Vagina (tissue), 2 donors: ENCODE data around the gene MRPL37. TPM values are rescaled to one million over a fixed set of nuclear protein-coding genes. Genes with fewer than 3 reads are reported as not detected.

ENCODE experiments used
- DNase-seq, 2 donors: peaks; one replicate each; pipeline ENCODE4 v3.0.0-alpha.2; 2017; ENCODE audit errors: extremely low spot score in 2 of 2
- H3K27ac ChIP-seq: fragments of 200-600 bp; sonication (generic); one replicate; pipeline ENCODE4 v1.5.1; 2019
- H3K27me3 ChIP-seq: fragments of 200-600 bp; sonication (generic); one replicate; pipeline ENCODE4 v1.5.1; 2019
- H3K36me3 ChIP-seq, 2 donors: fragments of 200-600 bp; sonication (generic); one replicate each; pipeline ENCODE4 v1.5.1; 2017 to 2019
- H3K4me1 ChIP-seq: fragments of 200-600 bp; sonication (generic); one replicate; pipeline ENCODE4 v1.5.1; 2019
- H3K4me3 ChIP-seq, 2 donors: fragments of 200-600 bp; sonication (generic); 1 replicate in 1 of 2; 2 replicates in 1 of 2; pipeline ENCODE4 v1.5.1; 2016 to 2019
- H3K9me3 ChIP-seq: fragments of 200-600 bp; sonication (generic); one replicate; pipeline ENCODE4 v1.5.1; 2019
- POLR2A ChIP-seq, 2 donors: fragments of 450-650 bp; IDR thresholded peaks; one replicate each; pipeline ENCODE4 v1.6.1; 2017; ENCODE audit warnings: antibody characterized with exemption in 2 of 2, mild to moderate bottlenecking in 2 of 2, moderate library complexity in 2 of 2
- POLR2AphosphoS5 ChIP-seq, 2 donors: sonication (generic); formaldehyde crosslinking; IDR thresholded peaks; one replicate each; pipeline ENCODE4 v1.9.0; 2017; ENCODE audit warnings: antibody characterized with exemption in 2 of 2, mild to moderate bottlenecking in 2 of 2, low read depth in 1 of 2; ENCODE audit not compliant: insufficient read depth in 1 of 2
- intact Hi-C: fragments of 100-400 bp; cut with DNase I; formaldehyde crosslinking; loops from one replicate; pipeline ENCODE4 v1.15.1; 2023
- total RNA-seq: library from RNA; depleted of rRNA; stranded (reverse); fragments of >200 nt; gene quantifications from one replicate; pipeline ENCODE4 v1.2.3, GENCODE V29; 2016
- TF ChIP-seq, protein P1 (sequence below), 3 experiments: fragments of 450-650 bp in 2 of 3; fragments of 200-600 bp in 1 of 3; sonication (generic) in 1 of 3; IDR thresholded peaks; one replicate each; pipeline ENCODE4 v1.5.1; 2017 to 2019; ENCODE audit warnings: antibody characterized with exemption in 3 of 3, mild to moderate bottlenecking in 2 of 3, moderate library complexity in 2 of 3

Gene MRPL37
- total RNA-seq, 1 donor from 2014 or later: 45.9 TPM

DNA sequence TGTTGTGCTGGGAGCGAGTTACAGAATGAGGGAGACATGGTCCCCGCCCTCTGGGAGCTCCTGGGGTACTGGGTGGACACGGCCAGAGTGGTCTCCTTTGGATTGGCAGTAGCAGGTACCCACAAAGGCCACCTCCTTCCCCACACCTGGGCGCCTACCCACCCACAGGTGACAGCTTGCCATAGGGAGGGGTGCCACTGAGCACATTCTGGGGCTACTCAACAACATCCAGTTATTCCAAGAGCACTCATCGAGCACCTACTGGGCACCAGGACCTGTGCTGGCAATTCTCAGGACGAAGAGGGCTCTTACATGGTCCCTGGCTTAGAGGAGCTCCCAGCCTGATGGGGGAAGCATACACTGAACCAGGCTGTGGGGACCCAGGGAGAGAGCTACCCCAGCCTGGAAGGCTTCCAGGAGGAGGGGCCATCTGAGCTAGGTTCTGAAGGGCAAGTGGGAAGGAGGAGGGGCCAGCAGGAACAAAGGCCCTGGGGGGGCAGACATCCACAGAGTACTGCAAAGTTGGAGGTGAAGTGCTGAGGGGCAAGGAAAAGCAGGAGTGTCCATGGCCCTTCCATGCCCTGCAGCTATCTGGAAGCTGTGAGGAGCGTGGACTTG is 22.0 kb downstream of the MRPL37 start:
- Histone ChIP-seq H3K36me3 (peaks cover 0 to 26% of the 10 kb centered on the region in 2 donors), H3K27ac (no peak overlapping the region), H3K4me3 (no peak overlapping the region), H3K4me1 (peaks cover 26% of the 10 kb centered on the region), H3K27me3 (no peaks in the 10 kb centered on the region), H3K9me3 (no peaks in the 10 kb centered on the region)
- TF ChIP-seq POLR2A (IDR thresholded peaks at IDR 0.05): no peak
- TF ChIP-seq, protein P1, sequence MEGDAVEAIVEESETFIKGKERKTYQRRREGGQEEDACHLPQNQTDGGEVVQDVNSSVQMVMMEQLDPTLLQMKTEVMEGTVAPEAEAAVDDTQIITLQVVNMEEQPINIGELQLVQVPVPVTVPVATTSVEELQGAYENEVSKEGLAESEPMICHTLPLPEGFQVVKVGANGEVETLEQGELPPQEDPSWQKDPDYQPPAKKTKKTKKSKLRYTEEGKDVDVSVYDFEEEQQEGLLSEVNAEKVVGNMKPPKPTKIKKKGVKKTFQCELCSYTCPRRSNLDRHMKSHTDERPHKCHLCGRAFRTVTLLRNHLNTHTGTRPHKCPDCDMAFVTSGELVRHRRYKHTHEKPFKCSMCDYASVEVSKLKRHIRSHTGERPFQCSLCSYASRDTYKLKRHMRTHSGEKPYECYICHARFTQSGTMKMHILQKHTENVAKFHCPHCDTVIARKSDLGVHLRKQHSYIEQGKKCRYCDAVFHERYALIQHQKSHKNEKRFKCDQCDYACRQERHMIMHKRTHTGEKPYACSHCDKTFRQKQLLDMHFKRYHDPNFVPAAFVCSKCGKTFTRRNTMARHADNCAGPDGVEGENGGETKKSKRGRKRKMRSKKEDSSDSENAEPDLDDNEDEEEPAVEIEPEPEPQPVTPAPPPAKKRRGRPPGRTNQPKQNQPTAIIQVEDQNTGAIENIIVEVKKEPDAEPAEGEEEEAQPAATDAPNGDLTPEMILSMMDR (IDR thresholded peaks at IDR 0.05): no peak
- TF ChIP-seq POLR2AphosphoS5 (IDR thresholded peaks at IDR 0.05; ENCODE audit: insufficient read depth in 1 of 2, low read depth in 1 of 2): no peak
- intact Hi-C loops: no loop called here
- no peak for DNase-seq

DNA sequence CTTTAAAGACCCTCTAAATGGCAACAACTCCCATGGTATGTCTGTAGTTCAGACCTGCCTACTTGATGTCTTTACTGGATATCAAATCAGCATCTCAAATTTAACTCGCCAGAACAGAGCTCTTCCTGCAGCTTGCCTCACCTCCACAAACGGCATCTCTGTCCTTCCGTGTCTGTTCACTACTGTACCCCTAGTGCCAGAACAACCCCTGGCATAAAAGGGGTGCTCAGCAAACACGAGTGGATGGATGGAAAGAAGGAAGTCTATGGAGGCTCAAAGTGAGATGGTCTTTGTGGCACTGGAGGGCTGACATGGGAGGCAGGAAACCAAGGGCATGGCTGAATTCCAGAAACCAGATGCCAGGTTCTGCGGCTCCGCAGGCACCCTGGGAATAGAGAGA is 22.7 kb downstream of the MRPL37 start:
- no peak overlapping the region for H3K4me3 ChIP-seq
- H3K27ac ChIP-seq: no peak overlapping the region
- peaks cover 32% of the 10 kb centered on the region for H3K4me1 ChIP-seq
- no peaks in the 10 kb centered on the region for H3K9me3 ChIP-seq
- H3K36me3 ChIP-seq: peaks cover 0 to 20% of the 10 kb centered on the region in 2 donors
- TF ChIP-seq, protein P1 (IDR thresholded peaks at IDR 0.05): no peak
- TF ChIP-seq POLR2A (IDR thresholded peaks at IDR 0.05) (no peak), POLR2AphosphoS5 (IDR thresholded peaks at IDR 0.05; ENCODE audit: insufficient read depth in 1 of 2, low read depth in 1 of 2) (no peak)
- no peak for DNase-seq
- no peaks in the 10 kb centered on the region for H3K27me3 ChIP-seq
- intact Hi-C loops: no loop called here

DNA sequence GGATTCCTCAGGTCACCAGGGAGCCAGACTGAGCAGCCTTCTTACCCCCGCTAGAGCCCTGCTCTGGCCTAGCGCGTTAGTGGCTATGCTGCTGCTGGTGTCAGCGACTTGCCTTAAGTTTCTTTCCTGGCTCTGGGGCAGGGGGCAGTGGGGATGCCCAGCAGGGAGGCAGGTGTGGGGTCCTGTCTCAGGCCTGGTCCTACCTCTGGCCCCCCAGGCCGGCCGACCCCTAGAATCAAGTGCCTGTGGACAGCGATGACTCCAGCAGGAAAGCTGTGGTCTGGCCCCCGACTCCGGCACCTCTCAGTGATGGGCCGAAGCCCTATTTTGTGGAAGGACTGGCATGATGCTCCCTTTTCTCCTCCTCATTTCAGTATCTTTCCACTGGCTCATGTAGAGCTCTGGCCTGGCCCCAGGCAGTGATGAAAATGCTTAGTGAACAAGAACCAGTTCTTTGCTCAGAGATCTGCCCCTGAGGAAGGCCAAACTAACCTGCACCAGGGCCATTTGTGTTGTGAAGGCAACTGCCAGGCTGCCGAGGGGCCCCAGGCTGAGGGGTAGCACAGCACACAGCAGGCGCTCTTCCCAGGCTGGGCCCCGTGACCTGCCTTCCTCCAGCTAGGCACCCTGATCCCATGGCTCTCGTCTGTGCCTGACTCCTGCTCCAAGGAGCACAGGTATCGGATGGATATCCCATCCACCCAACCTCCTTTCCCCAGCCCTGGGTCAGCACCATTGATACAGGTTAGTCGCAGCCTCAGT is 23.7 kb downstream of the MRPL37 start:
- TF ChIP-seq, protein P1 (IDR thresholded peaks at IDR 0.05): no peak
- TF ChIP-seq POLR2AphosphoS5 (IDR thresholded peaks at IDR 0.05; ENCODE audit: insufficient read depth in 1 of 2, low read depth in 1 of 2): no peak
- no peak for TF ChIP-seq POLR2A (IDR thresholded peaks at IDR 0.05)

DNA sequence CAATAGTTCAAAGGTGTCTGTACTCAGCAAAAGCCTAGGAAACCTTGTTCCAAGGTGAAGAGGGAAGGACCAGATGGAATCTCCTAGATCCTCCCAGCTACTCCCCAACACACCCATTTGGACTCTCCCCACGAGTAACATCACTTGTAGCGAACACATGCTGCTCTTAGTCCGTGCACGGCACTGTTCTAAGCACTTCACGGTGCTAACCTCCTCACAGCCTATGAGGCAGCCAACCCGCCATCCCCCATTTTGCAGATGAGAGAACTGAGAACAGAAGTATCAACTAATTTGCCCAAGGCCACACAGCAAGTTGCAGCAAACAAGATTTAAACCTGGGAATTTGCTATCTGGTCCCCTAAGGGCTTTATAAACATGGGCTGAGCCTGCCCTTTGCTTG is 24.3 kb downstream of the MRPL37 start:
- H3K9me3 ChIP-seq: no peaks in the 10 kb centered on the region
- no peak overlapping the region for H3K27ac ChIP-seq
- intact Hi-C loops: no loop called here
- peaks cover 34% of the 10 kb centered on the region for H3K4me1 ChIP-seq
- H3K27me3 ChIP-seq: no peaks in the 10 kb centered on the region
- TF ChIP-seq POLR2A (IDR thresholded peaks at IDR 0.05) (no peak), POLR2AphosphoS5 (IDR thresholded peaks at IDR 0.05; ENCODE audit: insufficient read depth in 1 of 2, low read depth in 1 of 2) (no peak)
- TF ChIP-seq, protein P1 (IDR thresholded peaks at IDR 0.05): no peak
- peaks cover 0 to 12% of the 10 kb centered on the region in 2 donors for H3K36me3 ChIP-seq
- no peak overlapping the region for H3K4me3 ChIP-seq
- no peak for DNase-seq

More for the DNA sequence above, 23.7 kb downstream of the MRPL37 start:
- Histone ChIP-seq H3K9me3 (no peaks in the 10 kb centered on the region), H3K27me3 (no peaks in the 10 kb centered on the region), H3K4me1 (peaks cover 38% of the 10 kb centered on the region), H3K4me3 (no peak overlapping the region), H3K36me3 (peaks cover 0 to 14% of the 10 kb centered on the region in 2 donors), H3K27ac (no peak overlapping the region)
- intact Hi-C loops: no loop called here
- DNase-seq: no peak

DNA sequence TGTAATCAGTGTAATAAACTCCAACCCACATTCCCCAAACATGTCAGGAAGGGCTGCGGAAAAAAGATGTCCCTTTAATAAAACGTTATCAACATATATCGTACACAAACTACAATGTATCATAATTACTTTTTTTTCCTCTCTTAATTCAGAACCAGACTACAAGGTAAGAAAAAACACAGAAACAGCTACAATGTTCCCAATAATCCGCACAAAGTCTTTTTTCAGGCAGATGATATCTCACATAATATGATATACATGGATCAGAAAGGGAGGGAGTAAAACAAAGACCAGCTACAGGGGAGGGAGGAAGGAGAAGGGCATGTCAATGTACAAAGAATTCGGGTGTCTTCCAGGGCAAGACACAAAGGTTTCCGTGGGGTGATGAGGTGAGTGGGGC is 25.4 kb downstream of the MRPL37 start:
- intact Hi-C loops: no loop called here
- no peak for DNase-seq
- no peak overlapping the region for H3K4me3 ChIP-seq
- no peaks in the 10 kb centered on the region for H3K27me3 ChIP-seq
- H3K27ac ChIP-seq: no peak overlapping the region
- no peak for TF ChIP-seq POLR2AphosphoS5 (IDR thresholded peaks at IDR 0.05; ENCODE audit: insufficient read depth in 1 of 2, low read depth in 1 of 2)
- H3K4me1 ChIP-seq: peaks cover 32% of the 10 kb centered on the region
- H3K36me3 ChIP-seq: peaks cover 0 to 12% of the 10 kb centered on the region in 2 donors
- H3K9me3 ChIP-seq: no peaks in the 10 kb centered on the region
